ENCODE results near the gene MED13L.

DNA sequence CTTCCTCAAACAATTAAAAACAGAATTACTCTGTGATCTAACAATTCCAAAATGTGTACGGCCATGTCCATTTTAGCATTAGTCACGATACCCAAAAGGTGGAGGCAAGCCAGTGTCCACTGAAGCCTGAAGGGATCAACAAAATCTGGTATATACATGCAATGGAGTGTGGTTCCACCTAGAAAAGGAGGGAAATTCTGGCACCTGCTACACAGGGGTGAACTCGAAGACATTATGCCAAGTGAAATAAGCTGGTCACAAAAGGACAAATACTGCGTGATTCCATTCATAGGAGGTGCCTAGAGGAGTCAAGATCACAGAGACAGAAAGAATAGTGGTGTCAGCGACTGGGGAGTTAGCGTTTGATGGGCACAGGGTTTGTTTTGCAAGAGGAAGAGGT lies 331.4 kb downstream of the MED13L start:
- no peak for TF ChIP-seq YY1 (IDR thresholded peaks at IDR 0.05; ENCODE audit: insufficient read depth, insufficient read length)
- no peak for TF ChIP-seq SUZ12 (IDR thresholded peaks at IDR 0.05; ENCODE audit: extremely low read depth, insufficient read depth, insufficient read length)

Measured in NT2/D1 (cell line).